Mucosa of rectum (tissue), 2 donors: ENCODE measurements around the gene DCAF4L1.

Experiments used
- H3K27ac ChIP-seq, 2 donors: one replicate each; pipeline ENCODE4 v1.7.0; 2013; ENCODE audit warnings: inconsistent platforms in 2 of 2, low read depth in 2 of 2, low read length in 2 of 2
- H3K27me3 ChIP-seq, 2 donors: one replicate each; pipeline ENCODE4 v1.7.0; 2013; ENCODE audit warnings: low read length in 2 of 2; ENCODE audit not compliant: control insufficient read depth in 2 of 2, insufficient read depth in 2 of 2
- H3K36me3 ChIP-seq, 2 donors: one replicate each; pipeline ENCODE4 v1.7.0; 2013; ENCODE audit warnings: low read length in 2 of 2; ENCODE audit not compliant: control insufficient read depth in 2 of 2, insufficient read depth in 2 of 2
- H3K4me1 ChIP-seq, 2 donors: one replicate each; pipeline ENCODE4 v1.7.0; 2013; ENCODE audit warnings: low read length in 2 of 2, mild to moderate bottlenecking in 1 of 2; ENCODE audit not compliant: control insufficient read depth in 2 of 2, insufficient read depth in 2 of 2
- H3K4me3 ChIP-seq, 2 donors: one replicate each; pipeline ENCODE4 v1.7.0; 2013; ENCODE audit warnings: low read length in 2 of 2
- H3K9ac ChIP-seq, 2 donors: one replicate each; pipeline ENCODE4 v1.7.0; 2013; ENCODE audit warnings: low read length in 2 of 2, low read depth in 1 of 2, mild to moderate bottlenecking in 1 of 2
- H3K9me3 ChIP-seq, 2 donors: one replicate each; pipeline ENCODE4 v1.7.0; 2013; ENCODE audit warnings: low read length in 2 of 2; ENCODE audit not compliant: control insufficient read depth in 2 of 2
- donor health status: healthy.
- donor health status: Normal muscosa, but diverticular disease.

The DCAF4L1 gene

DNA sequence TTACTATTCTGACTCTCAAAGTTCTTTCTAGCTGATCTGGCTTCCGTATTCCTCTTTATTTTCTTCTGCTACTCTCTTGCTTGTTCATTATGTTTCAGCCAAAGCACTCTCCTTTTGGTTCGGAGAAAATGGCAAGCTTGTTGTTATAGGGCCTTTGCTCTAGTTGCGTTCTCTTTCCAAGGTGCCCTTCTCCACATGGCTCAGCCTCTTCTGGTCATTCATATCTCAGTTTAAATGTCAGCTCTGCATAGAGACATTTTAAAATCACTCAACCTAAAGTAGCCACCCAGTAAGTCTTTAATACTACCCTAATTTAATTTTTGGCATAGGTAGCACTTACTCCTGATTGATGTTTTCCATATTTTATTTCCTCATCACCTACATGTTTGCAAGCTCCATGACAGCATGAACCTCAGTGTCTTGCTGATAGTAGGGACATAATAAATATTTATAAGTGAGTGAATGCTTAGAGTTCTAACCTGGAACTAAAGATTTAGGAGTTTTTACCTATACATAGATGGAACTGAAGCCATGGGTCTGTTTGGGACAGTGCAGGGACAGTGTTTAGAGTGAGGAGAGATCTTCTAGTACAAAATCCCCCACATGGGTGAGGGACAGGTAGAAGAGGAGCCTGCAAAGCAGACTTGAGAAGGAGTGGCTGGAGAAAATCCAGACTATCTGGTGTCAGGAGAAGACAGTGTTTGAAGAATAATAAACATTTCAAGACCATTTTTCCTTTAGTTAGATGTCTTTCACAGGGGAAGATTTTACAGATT, 26.6 kb downstream of the DCAF4L1 start:
- Histone ChIP-seq H3K9me3 (no peaks in the 10 kb centered on the region), H3K27ac (no peak overlapping the region), H3K27me3 (no peaks in the 10 kb centered on the region), H3K36me3 (peaks cover 7 to 10% of the 10 kb centered on the region in 2 donors), H3K4me3 (no peak overlapping the region), H3K4me1 (no peaks in the 10 kb centered on the region), H3K9ac (no peak overlapping the region)

DNA sequence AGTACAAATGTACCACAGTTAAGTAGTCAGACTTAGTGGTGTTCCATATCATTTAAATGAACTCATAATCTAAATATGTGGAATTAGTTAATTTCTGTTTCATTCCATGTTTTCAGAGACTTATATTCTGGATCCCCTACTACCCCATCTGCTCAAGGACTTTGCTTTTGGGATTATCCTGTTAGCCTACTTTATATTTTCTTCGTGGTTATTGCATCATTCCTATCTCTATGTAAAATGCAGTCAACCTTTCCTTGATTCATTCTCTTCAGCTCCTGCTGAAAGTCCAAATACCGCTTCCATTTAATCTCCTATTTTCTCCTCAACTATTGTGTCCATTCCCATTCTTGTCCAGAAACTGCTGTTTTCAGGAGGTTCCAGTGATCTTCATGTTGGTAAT, 33.9 kb downstream of the DCAF4L1 start:
- H3K36me3 ChIP-seq, result peaks cover 5 to 8% of the 10 kb centered on the region in 2 donors
- H3K9me3 ChIP-seq, result no peaks in the 10 kb centered on the region
- no peaks in the 10 kb centered on the region for H3K27me3 ChIP-seq
- H3K9ac ChIP-seq, result no peak overlapping the region
- H3K4me1 ChIP-seq, result no peaks in the 10 kb centered on the region
- H3K27ac ChIP-seq, result no peak overlapping the region
- H3K4me3 ChIP-seq, result no peak overlapping the region

DNA sequence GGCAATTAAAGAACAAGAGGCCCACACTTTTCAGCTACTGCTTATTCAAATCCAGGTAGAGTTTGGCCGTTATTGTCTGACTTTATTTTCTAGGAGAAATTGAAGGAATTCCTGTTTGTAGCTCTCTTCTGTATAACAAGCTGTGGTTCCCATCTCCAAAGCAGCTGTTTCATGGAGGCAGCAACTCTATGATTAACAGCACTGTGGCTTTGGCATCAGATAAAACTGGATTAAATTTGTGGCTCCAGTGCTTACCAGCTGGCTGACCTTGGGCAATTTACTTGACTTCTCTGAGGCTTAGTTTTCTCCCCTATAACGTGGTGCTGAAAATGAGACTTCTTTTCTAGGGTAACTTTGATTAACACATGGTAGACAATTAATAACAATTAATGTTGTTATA, 36.9 kb downstream of the DCAF4L1 start:
- Histone ChIP-seq H3K36me3 (peaks cover 6 to 18% of the 10 kb centered on the region in 2 donors), H3K27me3 (no peaks in the 10 kb centered on the region), H3K27ac (no peak overlapping the region), H3K9me3 (no peaks in the 10 kb centered on the region), H3K9ac (no peak overlapping the region), H3K4me1 (no peaks in the 10 kb centered on the region), H3K4me3 (no peak overlapping the region)
